ENCODE data around the gene PDE4D. TPM values are rescaled to one million over a fixed set of nuclear protein-coding genes. Genes with fewer than 3 reads are reported as not detected.
"Not testable (repeated sequence)": the region's sequence is repeated elsewhere in the genome, so short reads cannot be mapped to it uniquely, and the experiment has no call there.

Gene PDE4D
- total RNA-seq, 1 experiment from 2014 or later = 4.9 TPM

GRCh38 chr5:59814537-59814872 lies 79.0 kb downstream of the PDE4D start:
- in situ Hi-C loops (cut with HindIII; ENCODE audit: low sequenced_read_pairs) = no loop called here
- DNase-seq (ENCODE audit: low spot score) = no peak

- in situ Hi-C loops (cut with HindIII; ENCODE audit: low sequenced_read_pairs) = no loop called here
- DNase-seq (ENCODE audit: low spot score) = peak; percentile 32
These were observed 79.6 kb downstream of the PDE4D start for GRCh38 chr5:59813761-59814536.

- DNase-seq (ENCODE audit: low spot score) = peak; percentile 82
- in situ Hi-C loops (cut with HindIII; ENCODE audit: low sequenced_read_pairs) = no loop called here
These were observed 83.5 kb downstream of the PDE4D start for GRCh38 chr5:59810041-59810440.

GRCh38 chr5:59807806-59808205 lies 85.7 kb downstream of the PDE4D start:
- in situ Hi-C loops (cut with HindIII; ENCODE audit: low sequenced_read_pairs) = no loop called here

GRCh38 chr5:59800347-59800893 lies 93.1 kb downstream of the PDE4D start:
- no peak for DNase-seq (ENCODE audit: low spot score)
- in situ Hi-C loops (cut with HindIII; ENCODE audit: low sequenced_read_pairs) = no loop called here

More at GRCh38 chr5:59807806-59808205, 85.7 kb downstream of the PDE4D start:
- DNase-seq (ENCODE audit: low spot score) = no peak

- in situ Hi-C loops (cut with HindIII; ENCODE audit: low sequenced_read_pairs) = no loop called here
- peak; percentile 62 for DNase-seq (ENCODE audit: low spot score)
These were observed 93.7 kb downstream of the PDE4D start for GRCh38 chr5:59799668-59800346.

- in situ Hi-C loops (cut with HindIII; ENCODE audit: low sequenced_read_pairs) = no loop called here
- no peak for DNase-seq (ENCODE audit: low spot score)
These were observed 94.5 kb downstream of the PDE4D start for GRCh38 chr5:59798862-59799667.

- no peak for DNase-seq (ENCODE audit: low spot score)
- in situ Hi-C loops (cut with HindIII; ENCODE audit: low sequenced_read_pairs) = no loop called here
These were observed 98.4 kb downstream of the PDE4D start for GRCh38 chr5:59795141-59795540.

GRCh38 chr5:59792983-59793585 lies 100.4 kb downstream of the PDE4D start:
- DNase-seq (ENCODE audit: low spot score) = no peak
- in situ Hi-C loops (cut with HindIII; ENCODE audit: low sequenced_read_pairs) = no loop called here

- DNase-seq (ENCODE audit: low spot score) = no peak
- in situ Hi-C loops (cut with HindIII; ENCODE audit: low sequenced_read_pairs) = no loop called here
These were observed 101.9 kb downstream of the PDE4D start for GRCh38 chr5:59791617-59792016.

GRCh38 chr5:59790776-59791475 lies 102.6 kb downstream of the PDE4D start:
- in situ Hi-C loops (cut with HindIII; ENCODE audit: low sequenced_read_pairs) = no loop called here
- DNase-seq (ENCODE audit: low spot score) = no peak

GRCh38 chr5:59790376-59790775 lies 103.2 kb downstream of the PDE4D start:
- in situ Hi-C loops (cut with HindIII; ENCODE audit: low sequenced_read_pairs) = no loop called here

GRCh38 chr5:59789894-59790293 lies 103.6 kb downstream of the PDE4D start:
- DNase-seq (ENCODE audit: low spot score) = no peak
- in situ Hi-C loops (cut with HindIII; ENCODE audit: low sequenced_read_pairs) = no loop called here

More at GRCh38 chr5:59790376-59790775, 103.2 kb downstream of the PDE4D start:
- no peak for DNase-seq (ENCODE audit: low spot score)

- in situ Hi-C loops (cut with HindIII; ENCODE audit: low sequenced_read_pairs) = no loop called here
- no peak for DNase-seq (ENCODE audit: low spot score)
These were observed 104.3 kb downstream of the PDE4D start for GRCh38 chr5:59789197-59789596.

- DNase-seq (ENCODE audit: low spot score) = no peak
- in situ Hi-C loops (cut with HindIII; ENCODE audit: low sequenced_read_pairs) = no loop called here
These were observed 107.2 kb downstream of the PDE4D start for GRCh38 chr5:59786334-59786805.

GRCh38 chr5:59785676-59786333 lies 107.7 kb downstream of the PDE4D start:
- no peak for DNase-seq (ENCODE audit: low spot score)
- in situ Hi-C loops (cut with HindIII; ENCODE audit: low sequenced_read_pairs) = no loop called here

- DNase-seq (ENCODE audit: low spot score); in situ Hi-C loops (cut with HindIII; ENCODE audit: low sequenced_read_pairs): not testable (repeated sequence)
These were observed 108.8 kb downstream of the PDE4D start for GRCh38 chr5:59784708-59785107.

- in situ Hi-C loops (cut with HindIII; ENCODE audit: low sequenced_read_pairs) = no loop called here
- DNase-seq (ENCODE audit: low spot score) = no peak
These were observed 110.3 kb downstream of the PDE4D start for GRCh38 chr5:59783264-59783663.
